Fibroblast of mammary gland (primary cell): ENCODE measurements around the gene TYK2.

ENCODE experiments used
- DNase-seq: peaks from one replicate; pipeline ENCODE4 v3.0.0-alpha.2; 2010; ENCODE audit warnings: low read depth
- H3K4me3 ChIP-seq: 2 replicates; pipeline ENCODE4 v1.5.1; 2011; ENCODE audit warnings: low read depth, mild to moderate bottlenecking, low read length, moderate library complexity; ENCODE audit not compliant: control insufficient read depth
- CTCF ChIP-seq: conservative IDR thresholded peaks from 2 replicates; pipeline ENCODE4 v1.5.1; 2011; ENCODE audit warnings: low read depth, low read length, inconsistent platforms; ENCODE audit not compliant: control insufficient read depth, insufficient read depth

Gene TYK2

GRCh38 chr19:10380313-10381102 is at the start of gene TYK2:
Gene TYK2, minus strand, starts transcription at chr19:10380572. Its CDS starts 2,166 bp downstream, at chr19:10378406.
- peak within 1 kb of the TSS; percentile 97 for H3K4me3 ChIP-seq
- no peak for TF ChIP-seq CTCF
- DNase-seq, result peak; percentile 98

- no peak for DNase-seq
- H3K4me3 ChIP-seq, result no peak overlapping the region
- no peak for TF ChIP-seq CTCF
Observed at GRCh38 chr19:10428996-10429381, 48.6 kb upstream of the TYK2 start.

GRCh38 chr19:10427169-10427568 is 46.8 kb upstream of the TYK2 start:
- no peak for TF ChIP-seq CTCF
- DNase-seq, result no peak
- H3K4me3 ChIP-seq, result no peak overlapping the region

DNA sequence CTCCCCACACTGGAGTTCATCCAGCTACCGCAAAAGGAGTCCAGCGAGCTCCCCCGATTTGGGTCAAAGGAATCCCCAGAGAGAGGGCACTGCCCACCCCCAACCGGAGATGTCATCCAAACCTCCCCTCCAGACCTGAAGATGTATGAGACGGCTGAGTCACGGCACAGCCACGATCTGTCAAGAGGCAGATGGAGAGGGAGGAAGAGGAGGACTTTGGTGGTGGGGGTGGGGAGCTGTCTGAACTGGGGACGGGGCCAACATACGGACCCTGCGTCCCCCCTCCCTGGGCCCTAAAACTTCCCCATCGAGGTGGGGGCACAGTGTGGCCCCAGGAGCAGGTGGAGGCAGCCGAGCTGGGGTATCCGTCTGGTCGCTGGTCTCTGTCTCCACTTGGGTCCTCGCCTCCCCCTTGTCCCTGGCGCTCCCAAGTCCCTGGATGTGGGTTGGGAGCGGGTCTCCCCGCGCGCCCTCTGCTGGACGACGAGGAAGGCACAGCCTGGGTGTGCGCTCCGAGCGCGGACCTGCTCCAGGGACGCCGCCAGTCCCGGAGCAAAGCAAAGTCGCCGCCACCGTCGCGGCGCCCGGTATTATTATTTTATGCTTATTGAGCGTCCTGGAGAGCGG is 43.8 kb upstream of the TYK2 start:
- peak; percentile 71 for DNase-seq
- TF ChIP-seq CTCF, result peak; percentile 65

GRCh38 chr19:10422846-10423245 is 42.5 kb upstream of the TYK2 start:
- no peak for DNase-seq
- TF ChIP-seq CTCF, result no peak
- no peak overlapping the region for H3K4me3 ChIP-seq

More for the DNA sequence above, 43.8 kb upstream of the TYK2 start:
- H3K4me3 ChIP-seq, result peak overlapping the region; percentile 43

GRCh38 chr19:10422046-10422461 is 41.7 kb upstream of the TYK2 start:
- no peak overlapping the region for H3K4me3 ChIP-seq
- no peak for DNase-seq

More at GRCh38 chr19:10422046-10422461, 41.7 kb upstream of the TYK2 start:
- TF ChIP-seq CTCF, result no peak
